H9 (cell line): ENCODE data around the gene COQ8A. TPM values are rescaled to one million over a fixed set of nuclear protein-coding genes. Genes with fewer than 3 reads are reported as not detected.

Experiments
- DNase-seq: peaks from one replicate; pipeline ENCODE4 v3.0.0-alpha.2; 2017
- H2AFZ ChIP-seq: one replicate; pipeline ENCODE4 v1.6.1; 2013; ENCODE audit warnings: mild to moderate bottlenecking, low read length, control low read depth, moderate library complexity
- H2AK5ac ChIP-seq: 2 replicates; pipeline ENCODE4 v1.6.1; 2013; ENCODE audit warnings: low read length, control low read depth, mixed read lengths; ENCODE audit not compliant: insufficient read length
- H2BK120ac ChIP-seq: one replicate; pipeline ENCODE4 v1.6.1; 2013; ENCODE audit warnings: low read depth, mild to moderate bottlenecking, low read length, control low read depth, inconsistent platforms; ENCODE audit not compliant: poor library complexity, severe bottlenecking
- H2BK12ac ChIP-seq: 2 replicates; pipeline ENCODE4 v1.6.1; 2013; ENCODE audit warnings: low read length, control low read depth, mixed read lengths, low read depth; ENCODE audit not compliant: insufficient read length
- H2BK15ac ChIP-seq: 2 replicates; pipeline ENCODE4 v1.6.1; 2013; ENCODE audit warnings: low read depth, low read length, control low read depth
- H2BK20ac ChIP-seq: one replicate; pipeline ENCODE4 v1.6.1; 2013; ENCODE audit warnings: low read depth, mild to moderate bottlenecking, low read length, control low read depth, inconsistent platforms; ENCODE audit not compliant: poor library complexity, severe bottlenecking
- H2BK5ac ChIP-seq: 2 replicates; pipeline ENCODE4 v1.6.1; 2013; ENCODE audit warnings: low read length, control low read depth, mixed read lengths; ENCODE audit not compliant: insufficient read length
- H3K14ac ChIP-seq: 2 replicates; pipeline ENCODE4 v1.6.1; 2013; ENCODE audit warnings: low read length, control low read depth; ENCODE audit not compliant: insufficient read depth
- H3K18ac ChIP-seq: 2 replicates; pipeline ENCODE4 v1.6.1; 2013; ENCODE audit warnings: low read depth, mild to moderate bottlenecking, mixed read lengths, low read length, control low read depth; ENCODE audit not compliant: insufficient read length
- H3K23ac ChIP-seq: 2 replicates; pipeline ENCODE4 v1.6.1; 2013; ENCODE audit warnings: low read length, control low read depth, mixed read lengths, low read depth; ENCODE audit not compliant: insufficient read length
- H3K23me2 ChIP-seq: 2 replicates; pipeline ENCODE4 v1.6.1; 2013; ENCODE audit warnings: low read depth, mild to moderate bottlenecking, mixed read lengths, low read length, control low read depth; ENCODE audit not compliant: insufficient read length, poor library complexity, severe bottlenecking
- H3K27ac ChIP-seq: 2 replicates; pipeline ENCODE4 v1.5.1; 2013; ENCODE audit warnings: low read length, control low read depth, mixed read lengths, low read depth; ENCODE audit not compliant: insufficient read length
- H3K27me3 ChIP-seq: 2 replicates; pipeline ENCODE4 v1.6.1; 2013; ENCODE audit warnings: low read length, control low read depth, inconsistent platforms; ENCODE audit not compliant: insufficient read depth
- H3K4ac ChIP-seq: 2 replicates; pipeline ENCODE4 v1.6.1; 2013; ENCODE audit warnings: low read depth, mild to moderate bottlenecking, control low read depth, inconsistent platforms, low read length, moderate library complexity
- H3K4me1 ChIP-seq: 2 replicates; pipeline ENCODE4 v1.6.1; 2013; ENCODE audit warnings: low read length, control low read depth, inconsistent platforms; ENCODE audit not compliant: insufficient read depth
- H3K4me2 ChIP-seq: 2 replicates; pipeline ENCODE4 v1.6.1; 2013; ENCODE audit warnings: low read length, control low read depth, mixed read lengths; ENCODE audit not compliant: insufficient read length, insufficient read depth
- H3K56ac ChIP-seq: 2 replicates; pipeline ENCODE4 v1.6.1; 2013; ENCODE audit warnings: low read depth, mild to moderate bottlenecking, mixed read lengths, low read length, control low read depth; ENCODE audit not compliant: insufficient read length
- H3K79me1 ChIP-seq: 2 replicates; pipeline ENCODE4 v1.6.1; 2013; ENCODE audit warnings: low read depth, mild to moderate bottlenecking, moderate library complexity, low read length, control low read depth, inconsistent platforms; ENCODE audit not compliant: insufficient read depth, poor library complexity, severe bottlenecking
- H3K79me2 ChIP-seq: 2 replicates; pipeline ENCODE4 v1.6.1; 2013; ENCODE audit warnings: low read length, control low read depth, inconsistent platforms; ENCODE audit not compliant: insufficient read depth
- H3K9ac ChIP-seq: 2 replicates; pipeline ENCODE4 v1.6.1; 2013; ENCODE audit warnings: low read length, control low read depth, mixed read lengths; ENCODE audit not compliant: insufficient read length; ENCODE audit errors: extremely low read depth
- H3K9me3 ChIP-seq: one replicate; pipeline ENCODE4 v1.6.1; 2013; ENCODE audit warnings: low read depth, low read length, inconsistent platforms; ENCODE audit not compliant: control insufficient read depth
- H3T11ph ChIP-seq: one replicate; pipeline ENCODE4 v1.6.1; 2013; ENCODE audit warnings: mild to moderate bottlenecking, low read length, control low read depth, inconsistent platforms
- H4K20me1 ChIP-seq: one replicate; pipeline ENCODE4 v1.6.1; 2013; ENCODE audit not compliant: control insufficient read depth, insufficient read length, insufficient read depth
- H4K5ac ChIP-seq: 2 replicates; pipeline ENCODE4 v1.6.1; 2013; ENCODE audit warnings: low read depth, mild to moderate bottlenecking, mixed read lengths, low read length, control low read depth; ENCODE audit not compliant: insufficient read length
- H4K8ac ChIP-seq: replicated peaks from 2 replicates; pipeline ENCODE4 v1.6.1; 2013; ENCODE audit warnings: low read length, control low read depth, mixed read lengths, low read depth; ENCODE audit not compliant: insufficient read length
- H4K91ac ChIP-seq: 2 replicates; pipeline ENCODE4 v1.6.1; 2013; ENCODE audit warnings: low read depth, mild to moderate bottlenecking, moderate library complexity, mixed read lengths, low read length, control low read depth; ENCODE audit not compliant: insufficient read length
- H3K27ac Mint-ChIP-seq, 3 experiments: 2 replicates in 2 of 3; 3 replicates in 1 of 3; pipeline ENCODE4 v1.8.0; 2020 to 2021; ENCODE audit warnings: mixed read lengths in 3 of 3, mild to moderate bottlenecking in 1 of 3, moderate library complexity in 1 of 3
- H3K27me3 Mint-ChIP-seq: 2 replicates; pipeline ENCODE4 v1.8.0; 2021; ENCODE audit warnings: low read depth, mild to moderate bottlenecking, moderate library complexity, mixed read lengths
- H3K36me3 Mint-ChIP-seq, 3 experiments: 2 replicates in 2 of 3; 3 replicates in 1 of 3; pipeline ENCODE4 v1.8.0; 2020 to 2021; ENCODE audit warnings: low read depth in 3 of 3, mixed read lengths in 3 of 3; ENCODE audit not compliant: insufficient read depth in 1 of 3
- H3K4me1 Mint-ChIP-seq, 2 experiments: 2 replicates each; pipeline ENCODE4 v1.8.0; 2020; ENCODE audit warnings: mixed read lengths in 2 of 2
- H3K4me3 Mint-ChIP-seq, 2 experiments: 2 replicates in 1 of 2; 3 replicates in 1 of 2; pipeline ENCODE4 v1.8.0; 2020 to 2021; ENCODE audit warnings: mild to moderate bottlenecking in 2 of 2, mixed read lengths in 2 of 2, moderate library complexity in 1 of 2
- H3K9me3 Mint-ChIP-seq, 2 experiments: 2 replicates in 1 of 2; 3 replicates in 1 of 2; pipeline ENCODE4 v1.8.0; 2020; ENCODE audit warnings: mild to moderate bottlenecking in 2 of 2, mixed read lengths in 2 of 2, moderate library complexity in 1 of 2
- WGBS: extraction: QIAGEN DNeasy Blood & Tissue Kit; methylation state at CpG from one replicate; pipeline ENCODE4 v1.1.7; 2013; ENCODE audit warnings: missing lambda C conversion rate, low lambda C conversion rate, mixed read lengths; ENCODE audit not compliant: insufficient read length; ENCODE audit errors: extremely low coverage; 5-methylcytosine and 5-hydroxymethylcytosine counted together
- total RNA-seq: library from RNA; stranded (reverse); gene quantifications from 2 replicates; pipeline ENCODE4 v1.2.1, GENCODE V29; 2021
- TF ChIP-seq, protein P1 (sequence below): fragments of 200-600 bp; sonication (generic); conservative IDR thresholded peaks from 3 replicates; pipeline ENCODE4 v1.8.0; 2021; ENCODE audit warnings: antibody characterized with exemption, mild to moderate bottlenecking

The COQ8A gene
- total RNA-seq, 1 experiment from 2014 or later = 26.0 TPM

DNA sequence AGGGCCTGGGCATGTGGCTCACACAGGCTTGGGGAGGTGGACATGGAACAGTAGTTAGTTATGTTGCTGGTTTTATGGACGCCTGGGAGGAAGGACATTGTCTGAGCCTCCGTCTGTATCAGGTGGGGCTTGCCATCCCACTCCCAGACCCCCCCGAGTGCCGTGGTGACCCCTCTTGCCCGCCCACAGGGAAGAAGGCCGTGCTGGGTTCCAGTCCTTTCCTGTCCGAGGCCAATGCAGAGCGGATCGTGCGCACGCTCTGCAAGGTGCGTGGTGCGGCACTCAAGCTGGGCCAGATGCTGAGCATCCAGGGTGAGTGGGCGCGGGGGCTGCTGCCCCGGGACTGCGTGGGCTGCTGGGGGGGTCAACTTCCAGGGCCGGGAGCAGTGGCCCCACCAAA is 41.7 kb downstream of the COQ8A start:
- no peak for DNase-seq
- H2AK5ac ChIP-seq = no peak overlapping the region
- no peak overlapping the region for H3K4ac ChIP-seq
- H3K4me2 ChIP-seq = no peak overlapping the region
- no peaks in the 10 kb centered on the region for H3K27me3 ChIP-seq
- H3K79me1 ChIP-seq = no peaks in the 10 kb centered on the region
- H3K9me3 ChIP-seq = no peaks in the 10 kb centered on the region
- H3K79me2 ChIP-seq = no peaks in the 10 kb centered on the region
- no peak overlapping the region for H4K8ac ChIP-seq
- H3K4me1 Mint-ChIP-seq = peaks cover 0 to 10% of the 10 kb centered on the region in 2 experiments; a peak in 1 of 4 replicates
- H3K27ac Mint-ChIP-seq = peak overlapping the region in 1 of 3 experiments; percentile 18; a peak in 1 of 7 replicates
- no peak overlapping the region for H2BK5ac ChIP-seq
- peaks cover 7 to 22% (median 15%) of the 10 kb centered on the region in 3 experiments for H3K36me3 Mint-ChIP-seq
- H3K14ac ChIP-seq = no peak overlapping the region; the same call in 1 of the 2 replicates
- H3T11ph ChIP-seq = no peak overlapping the region
- no peak overlapping the region for H3K27ac ChIP-seq
- H2BK12ac ChIP-seq = no peak overlapping the region
- no peaks in the 10 kb centered on the region for H3K9me3 Mint-ChIP-seq
- no peak overlapping the region for H3K4me3 Mint-ChIP-seq
- H3K56ac ChIP-seq = no peak overlapping the region
- H2BK20ac ChIP-seq = no peak overlapping the region
- H4K20me1 ChIP-seq = no peaks in the 10 kb centered on the region
- H3K23me2 ChIP-seq = no peaks in the 10 kb centered on the region
- no peak overlapping the region for H3K9ac ChIP-seq
- TF ChIP-seq, protein P1, sequence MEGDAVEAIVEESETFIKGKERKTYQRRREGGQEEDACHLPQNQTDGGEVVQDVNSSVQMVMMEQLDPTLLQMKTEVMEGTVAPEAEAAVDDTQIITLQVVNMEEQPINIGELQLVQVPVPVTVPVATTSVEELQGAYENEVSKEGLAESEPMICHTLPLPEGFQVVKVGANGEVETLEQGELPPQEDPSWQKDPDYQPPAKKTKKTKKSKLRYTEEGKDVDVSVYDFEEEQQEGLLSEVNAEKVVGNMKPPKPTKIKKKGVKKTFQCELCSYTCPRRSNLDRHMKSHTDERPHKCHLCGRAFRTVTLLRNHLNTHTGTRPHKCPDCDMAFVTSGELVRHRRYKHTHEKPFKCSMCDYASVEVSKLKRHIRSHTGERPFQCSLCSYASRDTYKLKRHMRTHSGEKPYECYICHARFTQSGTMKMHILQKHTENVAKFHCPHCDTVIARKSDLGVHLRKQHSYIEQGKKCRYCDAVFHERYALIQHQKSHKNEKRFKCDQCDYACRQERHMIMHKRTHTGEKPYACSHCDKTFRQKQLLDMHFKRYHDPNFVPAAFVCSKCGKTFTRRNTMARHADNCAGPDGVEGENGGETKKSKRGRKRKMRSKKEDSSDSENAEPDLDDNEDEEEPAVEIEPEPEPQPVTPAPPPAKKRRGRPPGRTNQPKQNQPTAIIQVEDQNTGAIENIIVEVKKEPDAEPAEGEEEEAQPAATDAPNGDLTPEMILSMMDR = no peak
- H2BK120ac ChIP-seq = no peak overlapping the region
- H3K4me1 ChIP-seq = no peaks in the 10 kb centered on the region
- H3K27me3 Mint-ChIP-seq = no peaks in the 10 kb centered on the region
- H3K23ac ChIP-seq = no peak overlapping the region
- no peak overlapping the region for H4K91ac ChIP-seq
- no peak overlapping the region for H4K5ac ChIP-seq
- H2AFZ ChIP-seq = no peak overlapping the region
- WGBS = no CpG with 5 or more reads among the region's 18 CpGs
- no peak overlapping the region for H2BK15ac ChIP-seq
- no peak overlapping the region for H3K18ac ChIP-seq
